Loucy (cell line): ENCODE data around the gene B3GALT6.

ENCODE experiments used
- H2AFZ ChIP-seq: fragments of 200-600 bp; sonication (generic); 2 replicates; pipeline ENCODE4 v1.6.0; 2016; ENCODE audit warnings: antibody characterized with exemption, mild to moderate bottlenecking, low read length, moderate library complexity
- H3F3A ChIP-seq: fragments of 200-600 bp; 2 replicates; pipeline ENCODE4 v1.6.0; 2016; ENCODE audit warnings: antibody characterized with exemption, low read depth, mild to moderate bottlenecking
- H3K27me3 ChIP-seq: fragments of 200-600 bp; sonication (generic); 2 replicates; pipeline ENCODE4 v1.6.1; 2014; ENCODE audit warnings: low read length, mild to moderate bottlenecking; ENCODE audit not compliant: insufficient read depth, poor library complexity, severe bottlenecking
- H3K36me3 ChIP-seq: fragments of 200-600 bp; sonication (generic); 2 replicates; pipeline ENCODE4 v1.6.1; 2016; ENCODE audit warnings: low read length; ENCODE audit not compliant: insufficient read depth
- H3K4me1 ChIP-seq: fragments of 200-600 bp; sonication (generic); 2 replicates; pipeline ENCODE4 v1.5.1; 2014; ENCODE audit warnings: low read length, mild to moderate bottlenecking; ENCODE audit not compliant: insufficient read depth, poor library complexity, severe bottlenecking
- H3K4me2 ChIP-seq: fragments of 200-600 bp; sonication (generic); 2 replicates; pipeline ENCODE4 v1.6.0; 2014; ENCODE audit warnings: antibody characterized with exemption, low read length, low read depth, mild to moderate bottlenecking; ENCODE audit not compliant: poor library complexity, severe bottlenecking
- H3K4me3 ChIP-seq: fragments of 200-600 bp; sonication (generic); 2 replicates; pipeline ENCODE4 v1.5.1; 2014; ENCODE audit warnings: low read length, mild to moderate bottlenecking, mixed read lengths; ENCODE audit not compliant: poor library complexity, severe bottlenecking
- H3K79me2 ChIP-seq: fragments of 200-600 bp; sonication (generic); 2 replicates; pipeline ENCODE4 v1.6.1; 2014; ENCODE audit warnings: low read length; ENCODE audit not compliant: insufficient read depth
- H3K9ac ChIP-seq: fragments of 200-600 bp; sonication (generic); 2 replicates; pipeline ENCODE4 v1.6.0; 2014; ENCODE audit warnings: mild to moderate bottlenecking, low read depth, low read length, moderate library complexity; ENCODE audit not compliant: poor library complexity, severe bottlenecking
- H3K9me2 ChIP-seq: fragments of 200-600 bp; sonication (generic); replicated peaks from 2 replicates; pipeline ENCODE4 v1.6.1; 2016; ENCODE audit warnings: low read depth, low read length, mixed read lengths
- H3K9me3 ChIP-seq: fragments of 200-600 bp; sonication (generic); 2 replicates; pipeline ENCODE4 v1.6.1; 2014; ENCODE audit warnings: mild to moderate bottlenecking, antibody characterized with exemption, low read length, low read depth; ENCODE audit not compliant: insufficient read depth
- H4K20me1 ChIP-seq: fragments of 200-600 bp; sonication (generic); 2 replicates; pipeline ENCODE4 v1.6.0; 2014; ENCODE audit warnings: antibody characterized with exemption, low read length, mild to moderate bottlenecking; ENCODE audit not compliant: insufficient read depth, poor library complexity, severe bottlenecking
- CTCF ChIP-seq: fragments of 200-600 bp; sonication (generic); conservative IDR thresholded peaks from 2 replicates; pipeline ENCODE4 v1.5.1; 2014; ENCODE audit warnings: mild to moderate bottlenecking, antibody characterized with exemption, low read length
- EZH2phosphoT487 ChIP-seq: fragments of 200-600 bp; IDR thresholded peaks from 2 replicates; pipeline ENCODE4 v1.6.1; 2018; ENCODE audit warnings: antibody characterized with exemption, mild to moderate bottlenecking, moderate library complexity, borderline replicate concordance

Gene B3GALT6

DNA sequence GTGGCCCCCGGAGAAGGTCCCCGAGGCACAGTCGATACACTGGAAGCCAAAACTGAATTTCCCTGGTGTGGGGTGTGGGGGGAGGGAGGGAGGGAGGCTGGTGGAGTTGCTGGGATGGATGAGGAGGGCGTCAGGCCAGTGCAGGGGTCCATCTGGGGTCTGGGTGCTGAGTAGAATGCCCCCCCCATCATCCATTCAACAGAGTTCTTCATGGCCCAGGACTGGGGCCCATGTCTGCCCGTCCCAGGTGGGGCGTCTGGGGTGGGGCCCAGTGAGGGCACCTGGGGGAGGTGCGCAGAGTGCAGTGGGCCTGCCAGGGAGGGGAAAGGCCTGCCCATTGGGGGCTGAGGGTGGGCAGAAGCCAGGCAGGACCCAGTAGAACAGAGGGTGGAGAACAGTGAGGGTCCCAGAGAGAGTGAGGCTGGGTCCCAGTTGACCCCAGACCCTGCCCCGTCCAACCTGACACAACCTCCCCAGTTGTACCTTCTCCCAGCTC, 27.6 kb upstream of the B3GALT6 start:
- no peaks in the 10 kb centered on the region for H4K20me1 ChIP-seq
- H3F3A ChIP-seq: 0 out of 2 replicates have a peak, but pooled peaks cover 3% of the 10 kb centered on the region
- H3K4me3 ChIP-seq: no peak overlapping the region
- H3K36me3 ChIP-seq: no peaks in the 10 kb centered on the region
- TF ChIP-seq EZH2phosphoT487: no peak
- no peak for TF ChIP-seq CTCF
- no peak overlapping the region for H2AFZ ChIP-seq
- H3K9me2 ChIP-seq: no peaks in the 10 kb centered on the region
- no peak overlapping the region for H3K4me2 ChIP-seq
- no peaks in the 10 kb centered on the region for H3K9me3 ChIP-seq
- H3K4me1 ChIP-seq: peaks cover 37% of the 10 kb centered on the region
- no peaks in the 10 kb centered on the region for H3K27me3 ChIP-seq
- no peaks in the 10 kb centered on the region for H3K79me2 ChIP-seq
- H3K9ac ChIP-seq: no peak overlapping the region

GRCh38 chr1:1204998-1205768, 26.9 kb upstream of the B3GALT6 start:
- Histone ChIP-seq H3K4me2 (peak overlapping the region; percentile 45), H3K4me3 (no peak overlapping the region), H3K27me3 (no peaks in the 10 kb centered on the region), H3K36me3 (no peaks in the 10 kb centered on the region), H3K9ac (peak overlapping the region; percentile 43), H3K4me1 (peaks cover 43% of the 10 kb centered on the region), H2AFZ (no peak overlapping the region), H3K9me2 (no peaks in the 10 kb centered on the region), H3K9me3 (no peaks in the 10 kb centered on the region), H3F3A (0 out of 2 replicates have a peak, but pooled peaks cover 3% of the 10 kb centered on the region), H4K20me1 (no peaks in the 10 kb centered on the region), H3K79me2 (peaks cover 2% of the 10 kb centered on the region; the same call in 1 of the 2 replicates)
- no peak for TF ChIP-seq CTCF
- no peak for TF ChIP-seq EZH2phosphoT487

- H3K4me3 ChIP-seq: peak overlapping the region; percentile 49
Measured at GRCh38 chr1:1205769-1206375, 26.2 kb upstream of the B3GALT6 start.

More at GRCh38 chr1:1205769-1206375, 26.2 kb upstream of the B3GALT6 start:
- TF ChIP-seq EZH2phosphoT487: no peak
- TF ChIP-seq CTCF: no peak
- peaks cover 7% of the 10 kb centered on the region; the same call in 1 of the 2 replicates for H3K79me2 ChIP-seq
- peak overlapping the region; percentile 43 for H3K9ac ChIP-seq
- H3K4me2 ChIP-seq: peak overlapping the region; percentile 45
- 0 out of 2 replicates have a peak, but pooled peaks cover 3% of the 10 kb centered on the region for H3F3A ChIP-seq
- H3K36me3 ChIP-seq: no peaks in the 10 kb centered on the region
- peaks cover 47% of the 10 kb centered on the region for H3K4me1 ChIP-seq
- no peaks in the 10 kb centered on the region for H3K9me2 ChIP-seq
- H2AFZ ChIP-seq: no peak overlapping the region
- H4K20me1 ChIP-seq: no peaks in the 10 kb centered on the region
- H3K9me3 ChIP-seq: no peaks in the 10 kb centered on the region
- no peaks in the 10 kb centered on the region for H3K27me3 ChIP-seq
